ENCODE measurements around the gene PASD1. TPM values are rescaled to one million over a fixed set of nuclear protein-coding genes. Genes with fewer than 3 reads are reported as not detected.
"Not testable (repeated sequence)": the region's sequence is repeated elsewhere in the genome, so short reads cannot be mapped to it uniquely, and the experiment has no call there.

PASD1 gene
- total and polyA plus RNA-seq, 9 donors: 0.04 to 0.16 (median 0.08) TPM; not detected in 5

DNA sequence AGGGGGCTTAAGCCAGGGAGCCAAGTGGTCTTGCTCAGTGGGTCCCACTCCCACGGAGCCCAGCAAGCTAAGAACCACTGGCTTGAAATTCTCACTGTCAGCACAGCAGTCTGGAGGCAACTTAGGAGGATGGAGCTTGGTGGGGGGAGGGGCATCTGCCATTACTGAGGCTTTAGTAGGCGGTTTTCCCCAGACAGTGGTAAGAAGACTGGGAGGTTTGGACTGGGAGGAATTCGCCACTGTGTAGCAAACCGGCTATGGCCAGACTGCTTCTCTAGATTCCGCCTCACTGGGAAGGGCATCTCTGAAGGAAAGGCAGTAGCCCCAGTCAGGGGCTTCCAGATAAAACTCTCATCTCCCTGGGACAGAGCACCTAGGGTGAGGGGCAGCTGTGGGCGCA lies 17.2 kb upstream of the PASD1 start:
- H3K4me1 ChIP-seq (ENCODE audit: control insufficient read depth, insufficient read depth, low read length); H3K27me3 ChIP-seq (ENCODE audit: control insufficient read depth, insufficient read depth, low read length); H3K27ac ChIP-seq (ENCODE audit: low read length); H3K9me3 ChIP-seq (replicated peaks; ENCODE audit: control insufficient read depth, low read depth, low read length); H3K4me3 ChIP-seq (ENCODE audit: low read length); H3K36me3 ChIP-seq (ENCODE audit: control insufficient read depth, insufficient read depth, low read length); DNase-seq: not testable (repeated sequence)
- 73% methylated on average over 3 of the region's 6 CpGs for WGBS (ENCODE audit: insufficient coverage)

DNA sequence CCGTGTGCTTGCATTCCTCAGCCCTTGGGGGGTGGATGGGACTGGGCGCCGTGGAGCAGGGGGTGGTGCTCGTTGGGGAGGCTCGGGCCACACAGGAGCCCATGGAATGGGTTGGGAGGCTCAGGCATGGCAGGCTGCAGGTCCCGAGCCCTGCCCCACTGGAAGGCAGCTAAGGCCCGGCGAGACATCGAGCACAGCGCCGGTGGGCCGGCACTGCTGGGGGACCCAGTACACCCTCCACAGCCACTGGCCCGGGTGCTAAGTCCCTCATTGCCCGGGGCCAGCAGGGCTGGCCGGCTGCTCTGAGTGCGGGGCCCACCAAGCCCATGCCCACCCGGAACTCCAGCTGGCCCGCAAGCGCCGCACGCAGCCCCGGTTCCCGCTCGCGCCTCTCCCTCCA lies 12.3 kb upstream of the PASD1 start:
- WGBS (ENCODE audit: insufficient coverage): no CpG with 5 or more reads among the region's 25 CpGs
- not testable (repeated sequence) for H3K9me3 ChIP-seq (replicated peaks; ENCODE audit: control insufficient read depth, low read depth, low read length); H3K4me3 ChIP-seq (ENCODE audit: low read length); H3K27me3 ChIP-seq (ENCODE audit: control insufficient read depth, insufficient read depth, low read length); H3K36me3 ChIP-seq (ENCODE audit: control insufficient read depth, insufficient read depth, low read length); H3K27ac ChIP-seq (ENCODE audit: low read length); H3K4me1 ChIP-seq (ENCODE audit: control insufficient read depth, insufficient read depth, low read length); DNase-seq

- DNase-seq: no peak
- Histone ChIP-seq H3K4me1 (ENCODE audit: control insufficient read depth, insufficient read depth, low read length) (no peaks in the 10 kb centered on the region), H3K36me3 (ENCODE audit: control insufficient read depth, insufficient read depth, low read length) (no peaks in the 10 kb centered on the region), H3K27me3 (ENCODE audit: control insufficient read depth, insufficient read depth, low read length) (peaks cover 3% of the 10 kb centered on the region), H3K4me3 (ENCODE audit: low read length) (no peak overlapping the region), H3K27ac (ENCODE audit: low read length) (no peak overlapping the region), H3K9me3 (replicated peaks; ENCODE audit: control insufficient read depth, low read depth, low read length) (no peaks in the 10 kb centered on the region)
- WGBS (ENCODE audit: insufficient coverage): 0% methylated on average over 1 of the region's 4 CpGs
Observed at GRCh38 chrX:151552743-151553142, 10.7 kb upstream of the PASD1 start.

DNA sequence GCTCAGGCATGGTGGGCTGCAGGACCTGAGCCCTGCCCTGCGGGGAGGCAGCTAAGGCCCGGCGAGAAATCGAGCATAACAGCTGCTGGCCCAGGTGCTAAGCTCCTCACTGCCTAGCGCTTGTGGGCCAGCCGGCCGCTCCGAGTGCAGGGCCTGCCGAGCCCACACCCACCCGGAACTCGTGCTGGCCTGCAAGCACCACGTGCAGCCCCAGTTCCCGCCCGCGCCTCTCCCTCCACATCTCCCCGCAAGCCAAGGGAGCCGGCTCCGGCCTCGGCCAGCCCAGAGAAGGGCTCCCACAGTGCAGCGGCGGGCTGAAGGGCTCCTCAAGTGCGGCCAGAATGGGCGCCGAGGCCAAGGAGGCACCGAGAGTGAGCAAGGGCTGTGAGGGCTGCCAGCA lies 8.2 kb upstream of the PASD1 start:
- H3K27ac ChIP-seq (ENCODE audit: low read length); H3K36me3 ChIP-seq (ENCODE audit: control insufficient read depth, insufficient read depth, low read length); DNase-seq; H3K27me3 ChIP-seq (ENCODE audit: control insufficient read depth, insufficient read depth, low read length); H3K4me1 ChIP-seq (ENCODE audit: control insufficient read depth, insufficient read depth, low read length); H3K4me3 ChIP-seq (ENCODE audit: low read length); H3K9me3 ChIP-seq (replicated peaks; ENCODE audit: control insufficient read depth, low read depth, low read length): not testable (repeated sequence)
- 93% methylated on average over 16 of the region's 25 CpGs for WGBS (ENCODE audit: insufficient coverage)

DNA sequence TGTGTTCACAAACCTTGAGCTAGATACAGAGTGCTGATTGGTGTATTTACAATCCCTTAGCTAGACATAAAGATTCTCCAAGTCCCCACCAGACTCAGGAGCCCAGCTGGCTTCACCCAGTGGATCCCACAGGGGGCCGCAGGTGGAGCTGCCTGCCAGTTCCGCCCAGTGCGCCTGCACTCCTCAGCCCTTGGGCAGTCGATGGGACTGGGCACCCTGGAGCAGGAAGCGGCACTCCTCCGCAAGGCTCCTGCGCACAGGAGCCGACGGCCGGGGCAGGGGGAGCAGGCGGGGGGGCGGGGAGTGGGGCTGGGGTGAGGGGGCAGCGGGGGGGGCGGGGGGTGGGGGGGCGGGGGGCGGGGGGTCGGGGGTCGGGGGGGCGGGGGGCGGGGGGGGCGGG lies 990 bp upstream of the PASD1 start:
- not testable (repeated sequence) for H3K36me3 ChIP-seq (ENCODE audit: control insufficient read depth, insufficient read depth, low read length); DNase-seq; H3K4me3 ChIP-seq (ENCODE audit: low read length); H3K27me3 ChIP-seq (ENCODE audit: control insufficient read depth, insufficient read depth, low read length); H3K27ac ChIP-seq (ENCODE audit: low read length); H3K4me1 ChIP-seq (ENCODE audit: control insufficient read depth, insufficient read depth, low read length); H3K9me3 ChIP-seq (replicated peaks; ENCODE audit: control insufficient read depth, low read depth, low read length)
- WGBS (ENCODE audit: insufficient coverage): 100% methylated on average over 1 of the region's 21 CpGs

GRCh38 chrX:151563003-151563402 lies 472 bp upstream of the PASD1 start:
- not testable (repeated sequence) for H3K4me3 ChIP-seq (ENCODE audit: low read length); H3K36me3 ChIP-seq (ENCODE audit: control insufficient read depth, insufficient read depth, low read length); H3K27ac ChIP-seq (ENCODE audit: low read length); DNase-seq; H3K9me3 ChIP-seq (replicated peaks; ENCODE audit: control insufficient read depth, low read depth, low read length); H3K27me3 ChIP-seq (ENCODE audit: control insufficient read depth, insufficient read depth, low read length); H3K4me1 ChIP-seq (ENCODE audit: control insufficient read depth, insufficient read depth, low read length)
- WGBS (ENCODE audit: insufficient coverage): 95% methylated on average over 23 of the region's 24 CpGs

GRCh38 chrX:151564035-151564434 lies 560 bp downstream of the PASD1 start:
- Histone ChIP-seq H3K9me3 (replicated peaks; ENCODE audit: control insufficient read depth, low read depth, low read length) (no peaks in the 10 kb centered on the region), H3K27me3 (ENCODE audit: control insufficient read depth, insufficient read depth, low read length) (peaks cover 2% of the 10 kb centered on the region), H3K4me3 (ENCODE audit: low read length) (no peak overlapping the region), H3K36me3 (ENCODE audit: control insufficient read depth, insufficient read depth, low read length) (no peaks in the 10 kb centered on the region), H3K4me1 (ENCODE audit: control insufficient read depth, insufficient read depth, low read length) (no peaks in the 10 kb centered on the region), H3K27ac (ENCODE audit: low read length) (no peak overlapping the region)
- no peak for DNase-seq
- WGBS (ENCODE audit: insufficient coverage): 97% methylated on average over 20 of the region's 21 CpGs

GRCh38 chrX:151566872-151567271 lies 3.4 kb downstream of the PASD1 start:
- not testable (repeated sequence) for H3K27me3 ChIP-seq (ENCODE audit: control insufficient read depth, insufficient read depth, low read length); H3K9me3 ChIP-seq (replicated peaks; ENCODE audit: control insufficient read depth, low read depth, low read length); H3K27ac ChIP-seq (ENCODE audit: low read length); DNase-seq; H3K36me3 ChIP-seq (ENCODE audit: control insufficient read depth, insufficient read depth, low read length); H3K4me1 ChIP-seq (ENCODE audit: control insufficient read depth, insufficient read depth, low read length); H3K4me3 ChIP-seq (ENCODE audit: low read length)
- WGBS (ENCODE audit: insufficient coverage): 81% methylated on average over 4 of the region's 10 CpGs

GRCh38 chrX:151570561-151570960 lies 7.1 kb downstream of the PASD1 start:
- Histone ChIP-seq H3K36me3 (ENCODE audit: control insufficient read depth, insufficient read depth, low read length) (no peaks in the 10 kb centered on the region), H3K4me1 (ENCODE audit: control insufficient read depth, insufficient read depth, low read length) (no peaks in the 10 kb centered on the region), H3K27ac (ENCODE audit: low read length) (no peak overlapping the region), H3K9me3 (replicated peaks; ENCODE audit: control insufficient read depth, low read depth, low read length) (no peaks in the 10 kb centered on the region), H3K27me3 (ENCODE audit: control insufficient read depth, insufficient read depth, low read length) (peaks cover 9% of the 10 kb centered on the region), H3K4me3 (ENCODE audit: low read length) (no peak overlapping the region)
- WGBS (ENCODE audit: insufficient coverage): 64% methylated on average over 2 of the region's 3 CpGs
- no peak for DNase-seq

DNA sequence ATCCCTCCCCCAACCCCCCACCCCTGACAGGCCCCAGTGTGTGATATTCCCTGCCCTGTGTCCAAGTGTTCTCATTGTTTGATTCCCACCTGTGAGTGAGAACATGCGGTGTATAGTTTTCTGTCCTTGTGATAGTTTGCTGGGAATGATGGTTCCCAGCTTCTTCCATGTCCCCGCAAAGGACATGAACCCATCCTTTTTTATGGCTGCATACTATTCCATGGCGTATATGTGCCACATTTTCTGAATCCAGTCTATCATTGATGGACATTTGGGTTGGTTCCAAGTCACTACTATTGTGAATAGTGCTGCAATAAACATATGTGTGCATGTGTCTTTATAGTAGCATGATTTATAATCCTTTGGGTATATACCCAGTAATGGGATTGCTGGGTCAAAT lies 29.9 kb downstream of the PASD1 start:
- not testable (repeated sequence) for H3K27ac ChIP-seq (ENCODE audit: low read length); DNase-seq; H3K36me3 ChIP-seq (ENCODE audit: control insufficient read depth, insufficient read depth, low read length); H3K4me1 ChIP-seq (ENCODE audit: control insufficient read depth, insufficient read depth, low read length); H3K27me3 ChIP-seq (ENCODE audit: control insufficient read depth, insufficient read depth, low read length); H3K9me3 ChIP-seq (replicated peaks; ENCODE audit: control insufficient read depth, low read depth, low read length); H3K4me3 ChIP-seq (ENCODE audit: low read length)
- WGBS (ENCODE audit: insufficient coverage): no CpG with 5 or more reads among the region's 3 CpGs

- no peaks in the 10 kb centered on the region for H3K4me1 ChIP-seq (ENCODE audit: control insufficient read depth, insufficient read depth, low read length)
- H3K36me3 ChIP-seq (ENCODE audit: control insufficient read depth, insufficient read depth, low read length): no peaks in the 10 kb centered on the region
- H3K9me3 ChIP-seq (replicated peaks; ENCODE audit: control insufficient read depth, low read depth, low read length): no peaks in the 10 kb centered on the region
- H3K27ac ChIP-seq (ENCODE audit: low read length): no peak overlapping the region
- H3K27me3 ChIP-seq (ENCODE audit: control insufficient read depth, insufficient read depth, low read length): no peaks in the 10 kb centered on the region
- no peak overlapping the region for H3K4me3 ChIP-seq (ENCODE audit: low read length)
- DNase-seq: no peak
- WGBS (ENCODE audit: insufficient coverage): no CpG with 5 or more reads among the region's 1 CpG
Observed at GRCh38 chrX:151596282-151596681, 32.8 kb downstream of the PASD1 start.
